Glutamatergic neuron (in vitro differentiated cells): ENCODE results near the gene RFC1. TPM values are rescaled to one million over a fixed set of nuclear protein-coding genes. Genes with fewer than 3 reads are reported as not detected.
A peak's percentile ranks its signal among the peaks of the same experiment; 100 is the strongest.
"Not testable (repeated sequence)": the region's sequence is repeated elsewhere in the genome, so short reads cannot be mapped to it uniquely, and the experiment has no call there.

ENCODE experiments used
- DNase-seq: peaks from one replicate; pipeline ENCODE4 v3.0.0; 2022
- H3K27ac Mint-ChIP-seq: one replicate; pipeline ENCODE4 v1.8.0; 2020; ENCODE audit warnings: mild to moderate bottlenecking, mixed read lengths, inconsistent platforms; ENCODE audit not compliant: unreplicated experiment
- H3K27me3 Mint-ChIP-seq: one replicate; pipeline ENCODE4 v1.8.0; 2020; ENCODE audit warnings: mild to moderate bottlenecking, moderate library complexity, mixed read lengths, inconsistent platforms; ENCODE audit not compliant: unreplicated experiment
- H3K36me3 Mint-ChIP-seq: one replicate; pipeline ENCODE4 v1.8.0; 2020; ENCODE audit warnings: mild to moderate bottlenecking, mixed read lengths, inconsistent platforms; ENCODE audit not compliant: unreplicated experiment
- H3K4me1 Mint-ChIP-seq: one replicate; pipeline ENCODE4 v1.8.0; 2020; ENCODE audit warnings: mild to moderate bottlenecking, low read depth, mixed read lengths, inconsistent platforms; ENCODE audit not compliant: unreplicated experiment
- H3K4me3 Mint-ChIP-seq: one replicate; pipeline ENCODE4 v1.8.0; 2020; ENCODE audit warnings: mild to moderate bottlenecking, mixed read lengths, inconsistent platforms; ENCODE audit not compliant: unreplicated experiment
- H3K9me3 Mint-ChIP-seq: one replicate; pipeline ENCODE4 v1.8.0; 2020; ENCODE audit warnings: mild to moderate bottlenecking, moderate library complexity, mixed read lengths, inconsistent platforms; ENCODE audit not compliant: unreplicated experiment
- total RNA-seq: library from RNA; stranded (reverse); fragmentation: NEBNext Ultra II Directional; extraction: Animal tissue kit (Norgen Biotek cat#: 25700); gene quantifications from one replicate; pipeline ENCODE4 v1.2.1, GENCODE V29; 2021; ENCODE audit not compliant: unreplicated experiment
- TF ChIP-seq, protein P1 (sequence below): fragments of 200-600 bp; sonication (generic); IDR thresholded peaks from one replicate; pipeline ENCODE4 v1.5.0; 2021; ENCODE audit not compliant: partially characterized antibody, unreplicated experiment

RFC1 gene
- total RNA-seq, 1 donor from 2014 or later = 27.7 TPM

GRCh38 chr4:39407584-39407885 is 41.4 kb upstream of the RFC1 start:
- Mint-ChIP-seq H3K36me3 (no peaks in the 10 kb centered on the region), H3K4me3 (no peak overlapping the region), H3K27ac (no peak overlapping the region), H3K9me3 (no peaks in the 10 kb centered on the region), H3K4me1 (peaks cover 10% of the 10 kb centered on the region), H3K27me3 (no peaks in the 10 kb centered on the region)
- TF ChIP-seq, protein P1, sequence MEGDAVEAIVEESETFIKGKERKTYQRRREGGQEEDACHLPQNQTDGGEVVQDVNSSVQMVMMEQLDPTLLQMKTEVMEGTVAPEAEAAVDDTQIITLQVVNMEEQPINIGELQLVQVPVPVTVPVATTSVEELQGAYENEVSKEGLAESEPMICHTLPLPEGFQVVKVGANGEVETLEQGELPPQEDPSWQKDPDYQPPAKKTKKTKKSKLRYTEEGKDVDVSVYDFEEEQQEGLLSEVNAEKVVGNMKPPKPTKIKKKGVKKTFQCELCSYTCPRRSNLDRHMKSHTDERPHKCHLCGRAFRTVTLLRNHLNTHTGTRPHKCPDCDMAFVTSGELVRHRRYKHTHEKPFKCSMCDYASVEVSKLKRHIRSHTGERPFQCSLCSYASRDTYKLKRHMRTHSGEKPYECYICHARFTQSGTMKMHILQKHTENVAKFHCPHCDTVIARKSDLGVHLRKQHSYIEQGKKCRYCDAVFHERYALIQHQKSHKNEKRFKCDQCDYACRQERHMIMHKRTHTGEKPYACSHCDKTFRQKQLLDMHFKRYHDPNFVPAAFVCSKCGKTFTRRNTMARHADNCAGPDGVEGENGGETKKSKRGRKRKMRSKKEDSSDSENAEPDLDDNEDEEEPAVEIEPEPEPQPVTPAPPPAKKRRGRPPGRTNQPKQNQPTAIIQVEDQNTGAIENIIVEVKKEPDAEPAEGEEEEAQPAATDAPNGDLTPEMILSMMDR = no peak
- no peak for DNase-seq

DNA sequence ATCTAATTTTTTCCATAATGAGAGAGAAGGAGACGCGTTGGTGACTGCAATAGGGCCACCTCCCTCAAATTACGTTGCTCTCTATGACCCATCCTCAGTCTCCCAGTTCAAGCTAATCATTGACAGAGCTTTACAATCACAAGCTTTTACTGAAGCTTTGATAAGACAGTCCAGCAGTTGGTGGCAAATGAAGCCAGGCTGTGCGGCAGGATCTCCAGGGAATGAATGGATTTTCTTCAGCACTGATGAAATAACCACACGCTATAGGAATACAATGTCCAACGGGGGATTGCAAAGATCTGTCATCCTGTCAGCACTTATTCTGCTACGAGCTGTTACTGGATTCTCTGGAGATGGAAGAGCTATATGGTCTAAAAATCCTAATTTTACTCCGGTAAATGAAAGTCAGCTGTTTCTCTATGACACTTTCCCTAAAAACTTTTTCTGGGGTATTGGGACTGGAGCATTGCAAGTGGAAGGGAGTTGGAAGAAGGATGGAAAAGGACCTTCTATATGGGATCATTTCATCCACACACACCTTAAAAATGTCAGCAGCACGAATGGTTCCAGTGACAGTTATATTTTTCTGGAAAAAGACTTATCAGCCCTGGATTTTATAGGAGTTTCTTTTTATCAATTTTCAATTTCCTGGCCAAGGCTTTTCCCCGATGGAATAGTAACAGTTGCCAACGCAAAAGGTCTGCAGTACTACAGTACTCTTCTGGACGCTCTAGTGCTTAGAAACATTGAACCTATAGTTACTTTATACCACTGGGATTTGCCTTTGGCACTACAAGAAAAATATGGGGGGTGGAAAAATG is 40.8 kb upstream of the RFC1 start, which contains the start of gene KLB:
TSS of gene KLB (plus strand) at position 168 of the 821 bp plus-strand sequence. CDS start at position 188, 20 bp downstream.
- DNase-seq = peak; percentile 24
- Mint-ChIP-seq H3K36me3 (no peaks in the 10 kb centered on the region), H3K4me1 (peaks cover 10% of the 10 kb centered on the region), H3K4me3 (peak within 1 kb of the TSS; percentile 4), H3K9me3 (no peaks in the 10 kb centered on the region), H3K27me3 (no peaks in the 10 kb centered on the region), H3K27ac (peak within 1 kb of the TSS; percentile 14)
- TF ChIP-seq, protein P1 = no peak

DNA sequence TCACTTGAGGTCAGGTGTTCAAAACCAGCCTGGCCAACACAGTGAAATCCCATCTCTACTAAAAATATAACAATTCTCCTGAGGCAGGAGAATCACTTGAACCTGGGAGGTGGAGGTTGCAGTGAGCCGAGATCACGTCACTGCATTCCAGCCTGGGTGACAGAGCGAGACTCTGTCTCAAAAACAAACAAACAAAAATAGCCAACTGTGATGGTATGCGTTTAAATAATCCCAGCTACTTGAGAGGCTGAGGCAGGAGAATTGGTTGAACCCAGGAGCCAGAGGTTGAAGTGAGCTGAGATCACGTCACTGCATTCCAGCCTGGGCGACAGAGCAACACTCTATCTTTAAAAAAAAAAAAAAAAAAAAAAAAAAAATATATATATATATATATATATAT is 35.5 kb upstream of the RFC1 start:
- not testable (repeated sequence) for H3K27me3 Mint-ChIP-seq, H3K27ac Mint-ChIP-seq, H3K4me3 Mint-ChIP-seq, H3K4me1 Mint-ChIP-seq, DNase-seq, H3K36me3 Mint-ChIP-seq, H3K9me3 Mint-ChIP-seq

- Mint-ChIP-seq H3K27ac (no peak overlapping the region), H3K36me3 (no peaks in the 10 kb centered on the region), H3K9me3 (peaks cover 2% of the 10 kb centered on the region), H3K4me3 (no peak overlapping the region), H3K27me3 (no peaks in the 10 kb centered on the region), H3K4me1 (no peaks in the 10 kb centered on the region)
- TF ChIP-seq, protein P1 = no peak
- no peak for DNase-seq
These were observed 28.5 kb upstream of the RFC1 start for GRCh38 chr4:39394706-39395105.

DNA sequence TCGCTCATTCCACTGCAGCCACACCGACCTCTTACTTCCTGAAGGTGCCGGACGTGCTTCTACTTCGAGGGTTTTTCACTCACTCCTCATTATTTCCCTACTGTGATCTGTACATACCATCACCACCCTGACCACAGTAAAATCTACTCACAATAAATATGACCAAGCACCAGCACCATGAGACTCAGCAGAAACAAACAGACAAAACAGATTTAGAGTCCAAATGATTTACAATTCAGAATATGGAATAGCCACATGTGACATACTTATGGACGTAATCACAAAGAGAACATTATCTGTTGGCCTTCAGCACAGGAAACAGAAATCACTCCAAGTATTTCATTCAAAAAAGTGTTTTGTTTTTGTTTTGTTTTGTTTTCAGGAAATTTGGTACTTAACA is 24.4 kb upstream of the RFC1 start:
- Mint-ChIP-seq H3K36me3 (no peaks in the 10 kb centered on the region), H3K9me3 (no peaks in the 10 kb centered on the region), H3K27ac (no peak overlapping the region), H3K27me3 (no peaks in the 10 kb centered on the region), H3K4me1 (no peaks in the 10 kb centered on the region), H3K4me3 (no peak overlapping the region)
- DNase-seq = no peak
- TF ChIP-seq, protein P1 = no peak
